HG02642 (cell line): ENCODE data around the gene EIF2B4.
"Not testable (repeated sequence)": the region's sequence is repeated elsewhere in the genome, so short reads cannot be mapped to it uniquely, and the experiment has no call there.

Source experiments
- ATAC-seq: cut with Tn5 transposase; IDR thresholded peaks from one replicate; pipeline ENCODE4 v1.9.1; 2021; ENCODE audit warnings: mild to moderate bottlenecking; ENCODE audit not compliant: unreplicated experiment, poor library complexity

The EIF2B4 gene

DNA sequence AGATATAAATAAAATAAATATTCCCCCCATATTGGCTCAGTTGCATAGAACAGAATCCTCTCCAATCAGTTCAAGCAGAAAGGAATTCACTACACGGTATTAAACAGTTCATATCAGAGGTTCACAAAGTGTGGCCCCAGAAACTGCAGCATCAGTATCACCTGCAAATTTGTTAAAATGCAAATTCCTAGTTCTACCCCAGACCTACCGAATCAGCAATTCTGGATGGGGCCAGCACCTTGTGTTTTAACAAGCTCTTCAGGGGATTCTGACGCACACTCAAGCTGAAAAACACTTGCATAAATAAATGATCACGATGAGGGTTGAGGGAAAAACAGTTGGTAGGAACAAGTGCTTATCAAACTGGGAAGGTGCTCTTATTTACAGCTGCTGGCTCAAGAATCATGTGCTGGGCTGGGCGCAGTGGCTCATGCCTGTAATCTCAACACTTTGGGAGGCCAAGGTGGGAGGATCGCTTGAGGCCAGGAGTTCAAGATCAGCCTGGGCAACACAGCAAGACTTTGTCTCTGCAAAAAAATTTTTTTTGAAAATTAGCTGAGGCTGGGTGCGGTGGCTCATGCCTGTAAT is 19.9 kb downstream of the EIF2B4 start:
- ATAC-seq = no peak

DNA sequence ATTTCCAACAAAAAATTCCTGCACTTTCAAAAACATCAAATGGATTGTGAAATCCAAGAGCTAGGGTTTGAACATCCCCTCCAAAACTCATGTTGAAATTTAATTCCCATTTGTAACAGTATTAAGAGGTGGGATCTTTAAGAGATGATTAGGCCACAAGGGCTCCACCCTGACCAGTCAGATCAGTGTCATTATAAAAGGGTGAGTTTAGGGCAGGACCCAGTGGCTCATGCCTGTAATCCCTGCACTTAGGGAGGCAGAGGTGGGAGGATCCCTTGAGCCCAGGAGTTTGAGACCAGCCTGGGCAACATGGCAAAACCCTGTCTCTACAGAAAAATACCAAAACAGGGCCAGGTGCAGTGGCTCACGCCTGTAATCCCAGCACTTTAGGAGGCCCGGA is 22.5 kb downstream of the EIF2B4 start:
- no peak for ATAC-seq

DNA sequence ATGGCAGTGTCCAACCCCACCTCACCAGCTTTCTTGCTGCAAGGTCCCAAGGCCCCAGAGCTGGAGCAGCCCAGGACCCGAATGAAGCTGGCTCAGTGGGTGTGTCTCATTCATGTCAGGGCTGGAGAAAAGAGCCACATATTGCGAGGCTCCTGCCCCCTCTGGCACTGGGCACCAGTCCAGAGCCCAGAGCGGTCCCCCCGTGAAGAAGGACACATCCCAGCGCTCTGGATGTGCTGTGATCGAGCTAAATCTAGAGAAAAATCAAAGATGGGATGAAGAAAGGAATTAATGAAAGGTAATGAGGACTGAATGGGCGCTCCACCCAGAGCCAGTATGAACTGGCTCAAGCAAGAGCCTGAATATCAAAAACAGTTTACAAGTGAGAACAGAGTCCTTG is 34.0 kb downstream of the EIF2B4 start:
- no peak for ATAC-seq

DNA sequence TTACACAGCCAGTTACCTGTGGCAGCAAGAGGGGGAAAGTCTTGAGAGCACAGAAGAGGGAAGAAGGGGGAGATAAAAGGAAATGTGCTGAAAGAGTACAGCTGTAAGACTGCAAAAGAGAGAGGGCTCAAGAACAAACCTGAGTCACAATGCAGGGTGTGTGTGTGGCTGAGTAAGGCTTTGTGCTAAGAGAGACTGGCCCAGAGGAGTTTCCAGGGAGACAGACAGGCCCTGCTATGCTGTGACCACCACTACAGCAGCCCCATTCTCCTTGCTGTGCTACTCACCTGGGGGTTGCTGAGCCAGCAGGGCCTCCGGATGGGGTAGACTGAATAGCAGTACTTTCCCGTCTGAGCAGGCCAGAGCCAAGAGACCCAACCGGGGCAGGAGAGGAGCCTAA is 34.8 kb downstream of the EIF2B4 start:
- ATAC-seq = no peak

DNA sequence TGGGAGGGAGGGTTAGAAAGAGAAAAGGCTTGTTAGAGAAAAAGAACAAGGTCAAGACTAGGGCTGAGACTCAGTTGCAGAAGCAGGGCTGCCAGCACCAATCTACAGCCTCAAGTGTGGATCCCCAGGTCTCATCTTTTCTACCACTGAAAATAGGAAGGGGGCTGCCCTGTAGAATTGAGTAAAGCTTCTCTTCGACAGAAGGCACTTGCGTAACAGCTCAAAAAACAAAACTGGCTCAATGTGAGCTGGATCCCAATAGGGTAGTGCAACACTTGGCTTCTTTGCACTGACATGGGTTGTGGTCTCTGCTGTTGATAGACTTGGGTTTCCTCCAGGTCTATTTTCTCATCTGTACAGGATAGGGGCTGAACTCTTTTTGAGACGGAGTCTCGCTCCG is 45.4 kb downstream of the EIF2B4 start:
- no peak for ATAC-seq

DNA sequence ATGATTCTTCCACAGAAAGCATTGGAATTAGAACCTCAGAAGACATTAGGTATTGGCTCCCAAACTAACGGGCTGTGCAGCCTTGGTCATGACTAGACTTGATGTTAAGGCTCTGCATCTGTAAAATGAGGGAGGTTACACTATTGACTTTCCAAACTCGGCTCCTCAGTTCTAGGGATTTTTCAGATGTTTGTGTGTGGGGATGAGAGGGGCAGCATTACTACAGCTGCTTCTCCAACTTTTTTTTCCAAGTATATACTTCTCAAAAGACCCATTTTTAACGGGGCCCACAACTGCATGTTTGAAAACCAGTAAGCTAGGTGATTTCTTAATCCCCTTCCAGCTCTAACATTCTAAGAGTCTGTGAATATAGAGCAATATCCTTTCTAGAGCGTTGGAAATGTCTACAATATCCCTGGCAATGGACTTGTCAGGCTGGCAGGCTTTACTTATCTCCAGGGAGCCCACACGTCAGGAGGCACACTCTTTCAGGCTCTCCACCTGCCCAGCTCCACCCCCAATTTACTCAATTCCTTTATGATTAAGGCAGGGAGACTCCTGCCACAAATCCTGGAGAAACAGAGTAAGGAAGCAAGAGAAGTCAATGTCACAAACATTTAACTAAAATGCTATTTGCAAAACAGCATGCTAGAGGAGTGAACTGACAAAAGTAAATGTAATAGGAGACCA is 46.4 kb downstream of the EIF2B4 start:
- ATAC-seq = no peak

- ATAC-seq = peak; percentile 92
Measured at GRCh38 chr2:27322766-27323595, 47.2 kb downstream of the EIF2B4 start, which contains the start of gene MPV17. TSS of gene MPV17 (minus strand) at chr2:27323097. CDS start at chr2:27322517, 580 bp downstream.

DNA sequence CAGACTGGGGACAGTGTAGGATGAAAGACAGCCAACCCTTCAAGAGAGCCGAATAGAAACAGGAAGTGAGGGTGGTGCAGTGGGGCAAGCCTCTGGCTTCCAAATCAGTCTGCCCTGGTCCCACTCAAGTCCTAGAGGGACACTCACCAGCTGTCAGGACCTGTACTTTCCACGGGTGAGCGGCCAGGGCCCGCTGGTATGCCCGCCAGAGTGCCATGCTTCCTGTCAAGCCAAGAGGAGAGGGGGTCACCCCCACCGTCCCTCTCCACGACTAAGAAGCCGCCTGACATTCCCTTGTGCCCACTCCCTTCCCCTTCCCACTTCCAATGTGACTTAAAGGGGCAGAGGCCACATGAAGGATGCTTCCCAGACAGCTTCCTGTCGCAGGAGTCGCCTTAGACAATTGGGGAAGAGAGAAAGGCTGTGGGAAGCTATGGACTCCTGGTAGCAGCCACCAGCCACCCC is 47.8 kb downstream of the EIF2B4 start:
- peak; percentile 18 for ATAC-seq

DNA sequence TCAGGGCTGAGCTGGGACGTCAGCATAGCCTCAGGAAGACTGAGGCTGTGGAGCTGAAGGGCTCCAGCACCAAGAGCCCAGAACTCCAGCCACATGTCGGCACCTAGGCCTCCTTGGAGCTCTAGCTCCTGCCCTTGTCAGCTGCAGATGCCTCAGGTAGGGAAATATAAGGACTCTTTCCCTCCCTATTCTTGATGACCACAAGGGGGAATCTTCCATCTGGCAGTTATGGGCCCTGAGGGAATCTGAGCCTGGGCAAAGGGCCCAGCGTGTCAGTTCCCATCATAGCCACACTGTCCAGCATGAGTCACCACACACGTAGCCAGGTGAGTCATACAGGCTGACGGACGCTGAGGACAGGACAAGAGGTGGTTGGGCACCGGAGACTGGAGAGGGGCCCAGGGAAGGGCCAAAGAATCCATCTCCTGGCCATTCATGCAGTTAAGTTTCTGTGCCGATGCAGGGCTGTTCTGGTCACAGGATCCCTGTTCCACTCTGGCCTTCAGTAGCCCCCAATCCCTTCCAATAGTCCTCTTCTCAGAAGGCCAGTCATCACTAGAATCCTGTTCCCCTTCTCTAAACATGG is 49.1 kb downstream of the EIF2B4 start:
- no peak for ATAC-seq

- ATAC-seq = not testable (repeated sequence)
Measured at GRCh38 chr2:27319839-27320238, 50.3 kb downstream of the EIF2B4 start.

DNA sequence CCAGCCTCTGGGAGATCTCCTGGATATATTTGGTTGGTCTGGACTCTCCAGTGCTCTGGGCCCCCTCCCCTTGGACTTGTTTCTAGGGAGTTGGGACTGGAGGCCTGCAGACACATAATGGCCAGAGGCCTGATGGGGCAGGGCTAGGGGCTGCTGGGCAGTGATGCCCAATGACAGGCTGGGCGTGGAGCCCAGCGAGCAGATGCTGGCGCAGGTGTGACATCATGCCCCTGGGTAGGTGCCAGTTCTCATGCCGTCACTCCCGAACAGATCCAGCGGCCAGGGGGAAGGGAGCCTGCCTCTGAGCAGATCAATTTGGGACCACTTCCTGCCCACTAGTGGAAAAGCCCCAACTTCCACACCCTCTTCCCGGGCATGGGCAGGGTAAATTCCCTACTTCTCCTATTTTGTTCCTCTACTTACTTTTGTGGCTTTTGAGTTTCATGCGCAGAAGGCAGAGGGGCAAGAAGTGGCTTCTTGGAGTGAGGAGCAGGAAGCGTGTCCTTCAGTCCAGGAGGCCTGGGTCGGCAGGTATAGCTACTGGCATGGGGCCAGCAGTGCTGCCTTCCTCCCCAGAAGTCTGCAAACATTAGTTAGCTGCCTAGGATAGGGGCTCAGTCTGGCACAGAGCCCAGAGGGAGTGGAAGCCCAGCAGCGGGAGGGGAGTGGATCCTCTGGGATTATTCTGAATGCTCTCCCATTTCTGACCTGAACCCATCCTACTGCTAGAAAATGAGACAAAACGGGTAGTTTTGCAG is 53.3 kb downstream of the EIF2B4 start:
- no peak for ATAC-seq

GRCh38 chr2:27315122-27315521 is 55.0 kb downstream of the EIF2B4 start:
- ATAC-seq = no peak

DNA sequence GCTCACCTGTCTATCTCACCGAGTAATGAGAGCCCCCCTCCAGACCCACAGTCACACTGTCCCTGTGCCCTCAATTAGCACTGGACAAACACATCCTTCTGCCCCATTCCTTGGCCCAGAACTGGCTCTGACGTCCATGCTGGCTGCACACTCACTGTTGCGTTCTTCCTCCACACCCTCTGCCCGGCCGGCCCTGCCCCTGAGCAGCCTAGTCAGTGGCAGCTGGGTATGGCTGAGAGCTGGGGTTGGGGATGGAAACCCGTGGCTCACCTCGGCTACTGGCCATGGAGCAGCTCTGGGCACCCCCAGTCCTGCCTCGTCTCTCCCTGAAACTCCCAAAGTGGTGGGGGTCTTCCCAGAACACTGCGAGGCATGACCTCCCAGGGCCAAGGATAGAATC is 55.4 kb downstream of the EIF2B4 start:
- ATAC-seq = no peak
